ENCODE data around the gene DDX6.
"Not testable (repeated sequence)": the region's sequence is repeated elsewhere in the genome, so short reads cannot be mapped to it uniquely, and the experiment has no call there.

The DDX6 gene

GRCh38 chr11:118742304-118742703 is 48.7 kb downstream of the DDX6 start:
- peak; percentile 16 for DNase-seq

- no peak for DNase-seq
Measured at GRCh38 chr11:118740892-118741291, 50.1 kb downstream of the DDX6 start.

GRCh38 chr11:118735203-118735602 is 55.8 kb downstream of the DDX6 start:
- DNase-seq: no peak

GRCh38 chr11:118734031-118734430 is 56.9 kb downstream of the DDX6 start:
- no peak for DNase-seq

- not testable (repeated sequence) for DNase-seq
Measured at GRCh38 chr11:118729753-118730152, 61.2 kb downstream of the DDX6 start.

- not testable (repeated sequence) for DNase-seq
Measured at GRCh38 chr11:118728112-118728511, 62.9 kb downstream of the DDX6 start.

- not testable (repeated sequence) for DNase-seq
Measured at GRCh38 chr11:118727721-118728066, 63.3 kb downstream of the DDX6 start.

- not testable (repeated sequence) for DNase-seq
Measured at GRCh38 chr11:118727001-118727720, 63.8 kb downstream of the DDX6 start.

- DNase-seq: not testable (repeated sequence)
Measured at GRCh38 chr11:118721478-118722015, 69.4 kb downstream of the DDX6 start.

- DNase-seq: not testable (repeated sequence)
Measured at GRCh38 chr11:118720740-118721139, 70.2 kb downstream of the DDX6 start.

GRCh38 chr11:118720078-118720477 is 70.9 kb downstream of the DDX6 start:
- DNase-seq: not testable (repeated sequence)

- DNase-seq: not testable (repeated sequence)
Measured at GRCh38 chr11:118718562-118718961, 72.4 kb downstream of the DDX6 start.

- not testable (repeated sequence) for DNase-seq
Measured at GRCh38 chr11:118717733-118718132, 73.2 kb downstream of the DDX6 start.

- DNase-seq: not testable (repeated sequence)
Measured at GRCh38 chr11:118717221-118717620, 73.7 kb downstream of the DDX6 start.

- no peak for DNase-seq
Measured at GRCh38 chr11:118715837-118716260, 75.1 kb downstream of the DDX6 start.

GRCh38 chr11:118715245-118715831 is 75.6 kb downstream of the DDX6 start:
- no peak for DNase-seq

- DNase-seq: no peak
Measured at GRCh38 chr11:118714816-118715215, 76.1 kb downstream of the DDX6 start.

GRCh38 chr11:118714416-118714815 is 76.5 kb downstream of the DDX6 start:
- DNase-seq: not testable (repeated sequence)

- DNase-seq: no peak
Measured at GRCh38 chr11:118708296-118708695, 82.7 kb downstream of the DDX6 start.

GRCh38 chr11:118706546-118706825 is 84.5 kb downstream of the DDX6 start:
- no peak for DNase-seq

- no peak for DNase-seq
Measured at GRCh38 chr11:118705791-118706545, 85.0 kb downstream of the DDX6 start.

- no peak for DNase-seq
Measured at GRCh38 chr11:118705111-118705741, 85.7 kb downstream of the DDX6 start.

GRCh38 chr11:118703563-118704106 is 87.3 kb downstream of the DDX6 start:
- DNase-seq: no peak
